Measurements from ENCODE around the gene C1QL1.

The C1QL1 gene

GRCh38 chr17:44996304-44996703 lies 28.2 kb upstream of the C1QL1 start:
- TF ChIP-seq, protein P1, sequence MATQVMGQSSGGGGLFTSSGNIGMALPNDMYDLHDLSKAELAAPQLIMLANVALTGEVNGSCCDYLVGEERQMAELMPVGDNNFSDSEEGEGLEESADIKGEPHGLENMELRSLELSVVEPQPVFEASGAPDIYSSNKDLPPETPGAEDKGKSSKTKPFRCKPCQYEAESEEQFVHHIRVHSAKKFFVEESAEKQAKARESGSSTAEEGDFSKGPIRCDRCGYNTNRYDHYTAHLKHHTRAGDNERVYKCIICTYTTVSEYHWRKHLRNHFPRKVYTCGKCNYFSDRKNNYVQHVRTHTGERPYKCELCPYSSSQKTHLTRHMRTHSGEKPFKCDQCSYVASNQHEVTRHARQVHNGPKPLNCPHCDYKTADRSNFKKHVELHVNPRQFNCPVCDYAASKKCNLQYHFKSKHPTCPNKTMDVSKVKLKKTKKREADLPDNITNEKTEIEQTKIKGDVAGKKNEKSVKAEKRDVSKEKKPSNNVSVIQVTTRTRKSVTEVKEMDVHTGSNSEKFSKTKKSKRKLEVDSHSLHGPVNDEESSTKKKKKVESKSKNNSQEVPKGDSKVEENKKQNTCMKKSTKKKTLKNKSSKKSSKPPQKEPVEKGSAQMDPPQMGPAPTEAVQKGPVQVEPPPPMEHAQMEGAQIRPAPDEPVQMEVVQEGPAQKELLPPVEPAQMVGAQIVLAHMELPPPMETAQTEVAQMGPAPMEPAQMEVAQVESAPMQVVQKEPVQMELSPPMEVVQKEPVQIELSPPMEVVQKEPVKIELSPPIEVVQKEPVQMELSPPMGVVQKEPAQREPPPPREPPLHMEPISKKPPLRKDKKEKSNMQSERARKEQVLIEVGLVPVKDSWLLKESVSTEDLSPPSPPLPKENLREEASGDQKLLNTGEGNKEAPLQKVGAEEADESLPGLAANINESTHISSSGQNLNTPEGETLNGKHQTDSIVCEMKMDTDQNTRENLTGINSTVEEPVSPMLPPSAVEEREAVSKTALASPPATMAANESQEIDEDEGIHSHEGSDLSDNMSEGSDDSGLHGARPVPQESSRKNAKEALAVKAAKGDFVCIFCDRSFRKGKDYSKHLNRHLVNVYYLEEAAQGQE (IDR thresholded peaks at IDR 0.05; ENCODE audit: insufficient read depth in 1 of 2, low read depth in 2 of 2, low read length in 2 of 2), result no peak
- TF ChIP-seq POLR2AphosphoS5 (IDR thresholded peaks at IDR 0.05; ENCODE audit: low read depth, low read length) (no peak), SIN3A (IDR thresholded peaks at IDR 0.05; ENCODE audit: borderline replicate concordance, insufficient read depth, low read length) (no peak), FOXP2 (optimal IDR thresholded peaks at IDR 0.05; ENCODE audit: borderline replicate concordance, extremely low read depth, extremely low read length, insufficient read depth) (no peak), TAF1 (IDR thresholded peaks at IDR 0.05; ENCODE audit: borderline replicate concordance, insufficient read depth, low read length) (no peak)

DNA sequence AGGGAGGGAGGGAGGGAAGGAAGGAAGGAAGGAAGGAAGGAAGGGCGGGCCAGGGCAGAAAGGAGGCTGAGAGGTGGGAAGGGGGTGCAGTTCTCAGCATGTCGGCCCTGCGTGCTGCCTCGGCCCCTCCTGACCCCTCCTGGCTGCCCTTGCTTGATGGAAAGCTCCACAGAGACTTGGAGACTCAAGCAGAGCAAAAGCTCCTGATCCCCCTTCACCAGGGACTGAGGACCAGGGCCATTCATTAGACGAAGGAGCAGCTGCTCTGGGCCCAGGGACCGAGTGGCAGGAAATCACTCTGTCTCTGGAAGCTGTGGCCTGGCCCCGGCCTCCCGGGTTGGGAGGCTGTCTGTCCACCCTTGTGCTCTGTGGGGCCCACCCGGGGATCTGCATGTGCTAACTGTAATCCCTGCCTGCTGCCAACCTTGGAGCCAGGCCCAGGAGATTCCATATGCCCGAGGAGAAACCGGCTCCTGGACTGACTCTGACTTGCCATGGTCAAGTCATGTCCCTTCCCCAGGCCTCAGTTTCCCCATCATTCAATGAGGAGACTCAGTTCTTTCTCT lies 27.4 kb upstream of the C1QL1 start:
- TF ChIP-seq, protein P1 (IDR thresholded peaks at IDR 0.05; ENCODE audit: insufficient read depth in 1 of 2, low read depth in 2 of 2, low read length in 2 of 2), result no peak
- TF ChIP-seq TAF1 (IDR thresholded peaks at IDR 0.05; ENCODE audit: borderline replicate concordance, insufficient read depth, low read length) (no peak), POLR2AphosphoS5 (IDR thresholded peaks at IDR 0.05; ENCODE audit: low read depth, low read length) (no peak), FOXP2 (optimal IDR thresholded peaks at IDR 0.05; ENCODE audit: borderline replicate concordance, extremely low read depth, extremely low read length, insufficient read depth) (no peak), SIN3A (IDR thresholded peaks at IDR 0.05; ENCODE audit: borderline replicate concordance, insufficient read depth, low read length) (no peak)

DNA sequence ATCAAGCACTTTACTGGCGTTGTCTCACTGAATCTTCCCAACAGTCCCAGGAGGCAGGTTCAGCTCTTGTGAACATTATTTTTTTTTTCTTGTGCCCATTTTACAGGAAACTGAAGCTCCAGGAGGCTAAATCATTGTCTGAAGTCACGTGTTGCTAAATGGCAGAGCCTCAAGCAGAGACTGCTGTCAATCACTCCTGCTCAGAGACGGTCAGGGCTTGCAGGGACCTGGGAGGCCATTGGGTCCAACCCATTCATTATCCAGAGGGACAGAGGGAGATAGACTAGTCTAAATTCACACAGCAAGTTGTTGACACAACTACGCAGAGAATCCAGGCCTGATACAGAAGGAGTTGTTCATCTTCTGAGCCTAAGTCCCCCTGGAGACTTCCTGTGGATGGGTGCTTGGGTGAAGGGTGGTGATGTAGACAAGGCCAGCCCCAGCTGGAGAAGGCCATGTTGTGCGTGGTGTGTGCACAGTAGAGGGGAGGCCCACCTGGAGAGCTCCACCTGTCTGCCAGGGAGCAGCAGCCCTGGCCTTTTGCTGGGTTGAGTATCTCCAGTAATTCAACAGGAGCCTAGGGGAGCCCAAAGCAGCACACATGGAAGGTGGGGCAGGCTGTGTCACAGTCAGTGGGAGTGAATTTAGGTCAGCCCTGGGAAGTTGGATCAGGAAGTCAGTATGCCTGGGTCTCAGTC lies 24.3 kb upstream of the C1QL1 start:
- TF ChIP-seq, protein P1 (IDR thresholded peaks at IDR 0.05; ENCODE audit: insufficient read depth in 1 of 2, low read depth in 2 of 2, low read length in 2 of 2), result no peak
- TF ChIP-seq TAF1 (IDR thresholded peaks at IDR 0.05; ENCODE audit: borderline replicate concordance, insufficient read depth, low read length) (no peak), SIN3A (IDR thresholded peaks at IDR 0.05; ENCODE audit: borderline replicate concordance, insufficient read depth, low read length) (no peak), FOXP2 (optimal IDR thresholded peaks at IDR 0.05; ENCODE audit: borderline replicate concordance, extremely low read depth, extremely low read length, insufficient read depth) (no peak), POLR2AphosphoS5 (IDR thresholded peaks at IDR 0.05; ENCODE audit: low read depth, low read length) (no peak)

DNA sequence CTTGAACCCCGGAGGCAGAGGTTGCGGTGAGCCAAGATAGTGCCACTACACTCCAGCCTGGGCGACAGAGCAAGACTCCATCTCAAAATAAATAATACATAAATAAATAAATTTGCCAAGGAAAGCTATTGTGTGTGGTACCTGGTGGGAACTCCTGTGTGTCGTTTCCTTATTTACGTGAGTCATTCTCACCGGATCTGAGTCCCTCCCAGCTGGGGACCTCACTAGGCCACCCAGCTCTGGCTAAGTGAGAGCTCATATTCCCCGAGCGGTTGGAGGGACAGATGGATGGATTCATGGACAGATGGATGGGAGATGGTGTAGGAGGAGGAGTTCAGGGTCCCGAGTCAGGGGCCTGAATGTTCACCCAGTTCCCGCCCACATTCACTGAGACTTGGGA lies 22.9 kb upstream of the C1QL1 start:
- TF ChIP-seq, protein P1 (IDR thresholded peaks at IDR 0.05; ENCODE audit: insufficient read depth in 1 of 2, low read depth in 2 of 2, low read length in 2 of 2), result no peak
- TF ChIP-seq FOXP2 (optimal IDR thresholded peaks at IDR 0.05; ENCODE audit: borderline replicate concordance, extremely low read depth, extremely low read length, insufficient read depth), result no peak
- no peak for TF ChIP-seq SIN3A (IDR thresholded peaks at IDR 0.05; ENCODE audit: borderline replicate concordance, insufficient read depth, low read length)
- TF ChIP-seq TAF1 (IDR thresholded peaks at IDR 0.05; ENCODE audit: borderline replicate concordance, insufficient read depth, low read length), result no peak
- no peak for TF ChIP-seq POLR2AphosphoS5 (IDR thresholded peaks at IDR 0.05; ENCODE audit: low read depth, low read length)

Data from PFSK-1 (cell line).